Gastrocnemius medialis (tissue), 4 donors: Measurements from ENCODE around the gene ZEB2. TPM values are rescaled to one million over a fixed set of nuclear protein-coding genes. Genes with fewer than 3 reads are reported as not detected.

Source experiments
- ATAC-seq, 2 donors: fragments of 150-250 bp; one replicate each; pipeline ENCODE4 v1.9.1; 2016
- DNase-seq, 2 donors: peaks; one replicate each; pipeline ENCODE4 v3.0.0-alpha.2; 2019
- H3K27ac ChIP-seq, 4 donors: fragments of 200-600 bp; sonication (generic); 1 replicate in 1 of 4; 2 replicates in 3 of 4; pipeline ENCODE4 v1.5.1; 2016 to 2018; ENCODE audit warnings: mild to moderate bottlenecking in 2 of 4, moderate library complexity in 1 of 4
- H3K27me3 ChIP-seq, 3 donors: fragments of 200-600 bp; sonication (generic) in 2 of 3; 1 replicate in 1 of 3; 2 replicates in 2 of 3; pipeline versions ENCODE4 v1.5.1 to v1.6.0; 2016 to 2019; ENCODE audit warnings: mild to moderate bottlenecking in 1 of 3, moderate library complexity in 1 of 3
- H3K36me3 ChIP-seq, 2 donors: fragments of 200-600 bp; sonication (generic) in 1 of 2; one replicate each; pipeline ENCODE4 v1.5.1; 2017 to 2018
- H3K4me1 ChIP-seq, 2 donors: fragments of 200-600 bp; sonication (generic) in 1 of 2; one replicate each; pipeline ENCODE4 v1.5.1; 2016 to 2017; ENCODE audit warnings: mild to moderate bottlenecking in 2 of 2
- H3K4me3 ChIP-seq, 4 donors: fragments of 200-600 bp; sonication (generic) in 3 of 4; 1 replicate in 1 of 4; 2 replicates in 3 of 4; pipeline ENCODE4 v1.5.1; 2016 to 2019; ENCODE audit warnings: mild to moderate bottlenecking in 2 of 4
- H3K9me3 ChIP-seq, 3 donors: fragments of 200-600 bp; sonication (generic) in 2 of 3; 1 replicate in 1 of 3; 2 replicates in 2 of 3; pipeline ENCODE4 v1.5.1; 2016 to 2019
- POLR2A ChIP-seq, 2 donors: fragments of 450-650 bp; IDR thresholded peaks; one replicate each; pipeline ENCODE4 v1.6.1; 2017; ENCODE audit warnings: antibody characterized with exemption in 2 of 2, mild to moderate bottlenecking in 2 of 2, moderate library complexity in 2 of 2
- in situ Hi-C, 4 donors: fragments of 200-750 bp; cut with MboI; loops; one replicate each; pipeline versions ENCODE4 v1.15.0 to v1.8.0; 2017; ENCODE audit warnings: low sequenced_read_pairs in 4 of 4
- intact Hi-C: fragments of 100-400 bp; cut with DNase I; formaldehyde crosslinking; loops from one replicate; pipeline ENCODE4 v1.15.1; 2023; ENCODE audit warnings: low total_unique reads
- total RNA-seq, 4 donors: library from RNA; depleted of rRNA; stranded (reverse); fragments of >200 nt; gene quantifications; one replicate each; pipeline versions ENCODE4 v1.1.0 to v1.2.3, GENCODE V29; 2016
- TF ChIP-seq, protein P1 (sequence below), 5 experiments: fragments of 450-650 bp in 3 of 5; fragments of 200-600 bp in 2 of 5; sonication (generic) in 2 of 5; IDR thresholded peaks in 4 of 5; conservative IDR thresholded peaks in 1 of 5; 1 replicate in 4 of 5; 2 replicates in 1 of 5; pipeline ENCODE4 v1.5.1; 2016 to 2019; ENCODE audit warnings: antibody characterized with exemption in 5 of 5, mild to moderate bottlenecking in 3 of 5, moderate library complexity in 3 of 5

Gene ZEB2
- total RNA-seq, 4 donors from 2014 or later = 21.2 to 27.6 (median 22.9) TPM

GRCh38 chr2:144381716-144382115 lies 138.2 kb downstream of the ZEB2 start:
- ATAC-seq (no peak), DNase-seq (no peak)
- in situ Hi-C loops (no loop called here), intact Hi-C loops (no loop called here)
- Histone ChIP-seq H3K4me3 (no peak overlapping the region), H3K9me3 (no peaks in the 10 kb centered on the region), H3K27me3 (no peaks in the 10 kb centered on the region), H3K27ac (no peak overlapping the region), H3K4me1 (no peaks in the 10 kb centered on the region), H3K36me3 (no peaks in the 10 kb centered on the region)
- TF ChIP-seq, protein P1, sequence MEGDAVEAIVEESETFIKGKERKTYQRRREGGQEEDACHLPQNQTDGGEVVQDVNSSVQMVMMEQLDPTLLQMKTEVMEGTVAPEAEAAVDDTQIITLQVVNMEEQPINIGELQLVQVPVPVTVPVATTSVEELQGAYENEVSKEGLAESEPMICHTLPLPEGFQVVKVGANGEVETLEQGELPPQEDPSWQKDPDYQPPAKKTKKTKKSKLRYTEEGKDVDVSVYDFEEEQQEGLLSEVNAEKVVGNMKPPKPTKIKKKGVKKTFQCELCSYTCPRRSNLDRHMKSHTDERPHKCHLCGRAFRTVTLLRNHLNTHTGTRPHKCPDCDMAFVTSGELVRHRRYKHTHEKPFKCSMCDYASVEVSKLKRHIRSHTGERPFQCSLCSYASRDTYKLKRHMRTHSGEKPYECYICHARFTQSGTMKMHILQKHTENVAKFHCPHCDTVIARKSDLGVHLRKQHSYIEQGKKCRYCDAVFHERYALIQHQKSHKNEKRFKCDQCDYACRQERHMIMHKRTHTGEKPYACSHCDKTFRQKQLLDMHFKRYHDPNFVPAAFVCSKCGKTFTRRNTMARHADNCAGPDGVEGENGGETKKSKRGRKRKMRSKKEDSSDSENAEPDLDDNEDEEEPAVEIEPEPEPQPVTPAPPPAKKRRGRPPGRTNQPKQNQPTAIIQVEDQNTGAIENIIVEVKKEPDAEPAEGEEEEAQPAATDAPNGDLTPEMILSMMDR (IDR thresholded peaks at IDR 0.05 in 4 of 5, conservative IDR thresholded peaks at IDR 0.05 in 1 of 5) = no peak
- TF ChIP-seq POLR2A (IDR thresholded peaks at IDR 0.05) = no peak

- Histone ChIP-seq H3K4me3 (peak overlapping the region; percentile 27 to 41 (median 34)), H3K4me1 (no peaks in the 10 kb centered on the region), H3K36me3 (no peaks in the 10 kb centered on the region), H3K9me3 (no peaks in the 10 kb centered on the region), H3K27ac (peak overlapping the region in 2 of 4 donors; percentile 12 to 17), H3K27me3 (no peaks in the 10 kb centered on the region)
- no peak for TF ChIP-seq POLR2A (IDR thresholded peaks at IDR 0.05)
- TF ChIP-seq, protein P1 (IDR thresholded peaks at IDR 0.05 in 4 of 5, conservative IDR thresholded peaks at IDR 0.05 in 1 of 5) = no peak
- intact Hi-C loops (no loop called here), in situ Hi-C loops (no loop called here)
- ATAC-seq = peak; percentile 54 to 61
- no peak for DNase-seq
Measured at GRCh38 chr2:144379851-144380311, 140.0 kb downstream of the ZEB2 start.

DNA sequence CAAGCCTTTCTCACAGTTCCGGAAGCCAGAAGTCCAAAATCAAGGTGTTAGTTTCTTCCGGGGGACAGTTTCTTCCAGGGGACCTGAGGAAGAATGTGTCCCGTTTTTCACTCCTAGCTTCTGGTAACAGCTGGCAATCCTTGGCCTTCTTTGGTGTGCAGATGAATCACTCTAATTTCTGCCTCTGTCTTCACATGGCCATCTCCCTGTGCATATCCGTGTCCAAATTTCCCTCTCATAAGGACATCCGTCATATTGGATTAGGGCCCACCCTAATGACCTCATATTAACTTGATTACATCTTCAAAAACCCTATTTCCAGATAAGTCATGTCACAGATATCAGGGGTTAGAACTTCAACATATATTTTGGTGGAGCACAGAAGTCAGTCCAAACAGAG lies 141.4 kb downstream of the ZEB2 start:
- intact Hi-C loops (no loop called here), in situ Hi-C loops (no loop called here)
- Histone ChIP-seq H3K27me3 (no peaks in the 10 kb centered on the region), H3K36me3 (no peaks in the 10 kb centered on the region), H3K9me3 (no peaks in the 10 kb centered on the region), H3K4me1 (no peaks in the 10 kb centered on the region), H3K27ac (no peak overlapping the region), H3K4me3 (no peak overlapping the region)
- peak in 1 of 2 donors; percentile 50 for ATAC-seq
- DNase-seq = no peak
- TF ChIP-seq, protein P1 (IDR thresholded peaks at IDR 0.05 in 4 of 5, conservative IDR thresholded peaks at IDR 0.05 in 1 of 5) = no peak
- no peak for TF ChIP-seq POLR2A (IDR thresholded peaks at IDR 0.05)

GRCh38 chr2:144377914-144378313 lies 142.0 kb downstream of the ZEB2 start:
- no peak for TF ChIP-seq POLR2A (IDR thresholded peaks at IDR 0.05)
- TF ChIP-seq, protein P1 (IDR thresholded peaks at IDR 0.05 in 4 of 5, conservative IDR thresholded peaks at IDR 0.05 in 1 of 5) = no peak
- Histone ChIP-seq H3K9me3 (no peaks in the 10 kb centered on the region), H3K36me3 (no peaks in the 10 kb centered on the region), H3K27ac (no peak overlapping the region), H3K4me1 (no peaks in the 10 kb centered on the region), H3K27me3 (no peaks in the 10 kb centered on the region), H3K4me3 (no peak overlapping the region)
- DNase-seq (no peak), ATAC-seq (no peak)
- intact Hi-C loops (no loop called here), in situ Hi-C loops (no loop called here)

GRCh38 chr2:144376926-144377325 lies 143.0 kb downstream of the ZEB2 start:
- TF ChIP-seq, protein P1 (IDR thresholded peaks at IDR 0.05 in 4 of 5, conservative IDR thresholded peaks at IDR 0.05 in 1 of 5) = no peak
- no peak for TF ChIP-seq POLR2A (IDR thresholded peaks at IDR 0.05)
- no peaks in the 10 kb centered on the region for H3K27me3 ChIP-seq
- intact Hi-C loops (no loop called here), in situ Hi-C loops (no loop called here)
- no peaks in the 10 kb centered on the region for H3K4me1 ChIP-seq
- H3K9me3 ChIP-seq = no peaks in the 10 kb centered on the region
- H3K36me3 ChIP-seq = no peaks in the 10 kb centered on the region
- ATAC-seq (no peak), DNase-seq (no peak)
- H3K27ac ChIP-seq = no peak overlapping the region
- H3K4me3 ChIP-seq = no peak overlapping the region
